Stromal cell of bone marrow (primary cell): ENCODE measurements around the gene XRCC5.
"Not testable (repeated sequence)": the region's sequence is repeated elsewhere in the genome, so short reads cannot be mapped to it uniquely, and the experiment has no call there.

Experiments used
- DNase-seq: peaks from one replicate; pipeline ENCODE4 v3.0.0-alpha.2; 2012; ENCODE audit warnings: low read depth

XRCC5 gene

GRCh38 chr2:216118474-216118873, 9.3 kb downstream of the XRCC5 start:
- DNase-seq = no peak

GRCh38 chr2:216119146-216119545, 10.0 kb downstream of the XRCC5 start:
- DNase-seq = no peak

- DNase-seq = no peak
Measured at GRCh38 chr2:216119986-216120385, 10.8 kb downstream of the XRCC5 start.

GRCh38 chr2:216121255-216121654, 12.1 kb downstream of the XRCC5 start:
- no peak for DNase-seq

- no peak for DNase-seq
Measured at GRCh38 chr2:216126943-216127342, 17.8 kb downstream of the XRCC5 start.

GRCh38 chr2:216130346-216130971, 21.3 kb downstream of the XRCC5 start:
- DNase-seq = no peak

- DNase-seq = no peak
Measured at GRCh38 chr2:216131175-216131926, 22.2 kb downstream of the XRCC5 start.

- DNase-seq = no peak
Measured at GRCh38 chr2:216132585-216132984, 23.4 kb downstream of the XRCC5 start.

GRCh38 chr2:216133397-216133796, 24.2 kb downstream of the XRCC5 start:
- no peak for DNase-seq

- DNase-seq = no peak
Measured at GRCh38 chr2:216134958-216135541, 25.9 kb downstream of the XRCC5 start.

GRCh38 chr2:216139884-216140283, 30.7 kb downstream of the XRCC5 start:
- DNase-seq = no peak

GRCh38 chr2:216141516-216141915, 32.4 kb downstream of the XRCC5 start:
- not testable (repeated sequence) for DNase-seq

GRCh38 chr2:216142540-216142939, 33.4 kb downstream of the XRCC5 start:
- DNase-seq = peak; percentile 16

GRCh38 chr2:216144372-216144771, 35.2 kb downstream of the XRCC5 start:
- no peak for DNase-seq

GRCh38 chr2:216144857-216145256, 35.7 kb downstream of the XRCC5 start:
- DNase-seq = no peak

GRCh38 chr2:216146573-216146972, 37.4 kb downstream of the XRCC5 start:
- no peak for DNase-seq

GRCh38 chr2:216147172-216148131, 38.3 kb downstream of the XRCC5 start:
- DNase-seq = no peak

- DNase-seq = no peak
Measured at GRCh38 chr2:216148983-216149382, 39.8 kb downstream of the XRCC5 start.

GRCh38 chr2:216149741-216150140, 40.6 kb downstream of the XRCC5 start:
- no peak for DNase-seq

GRCh38 chr2:216151313-216152025, 42.3 kb downstream of the XRCC5 start:
- peak; percentile 2 for DNase-seq

GRCh38 chr2:216155954-216156353, 46.8 kb downstream of the XRCC5 start:
- DNase-seq = no peak

- DNase-seq = no peak
Measured at GRCh38 chr2:216156822-216157221, 47.7 kb downstream of the XRCC5 start.
